Measurements from ENCODE around the gene TRIM69.

- TF ChIP-seq CTCF (IDR thresholded peaks at IDR 0.05; ENCODE audit: low read depth, low read length, poor library complexity, severe bottlenecking) (no peak), EZH2phosphoT487 (IDR thresholded peaks at IDR 0.05; ENCODE audit: borderline replicate concordance, low read length) (no peak)
Measured at GRCh38 chr15:44810237-44810636, 73.9 kb downstream of the TRIM69 start.

Measured in DOHH2 (cell line).